ENCODE measurements around the gene EPB41L4B. TPM values are rescaled to one million over a fixed set of nuclear protein-coding genes. Genes with fewer than 3 reads are reported as not detected.
"Not testable (repeated sequence)": the region's sequence is repeated elsewhere in the genome, so short reads cannot be mapped to it uniquely, and the experiment has no call there.

EPB41L4B gene
- 100 to 1,000 TPM in 1 of 2 donors, 10 to 100 TPM in 1; 87.3 to 151 TPM for total RNA-seq

- Histone ChIP-seq H3K4me1 (peaks cover 3% of the 10 kb centered on the region), H3K36me3 (no peaks in the 10 kb centered on the region), H3K27me3 (peaks cover 10% of the 10 kb centered on the region), H3K9ac (ENCODE audit: low read depth in 2 of 2, low read length in 2 of 2) (peak within 1 kb of the TSS; percentile 63 to 94), H3K9me3 (no peaks in the 10 kb centered on the region), H3K4me3 (peak within 1 kb of the TSS; percentile 60), H3K27ac (peak within 1 kb of the TSS; percentile 83)
- peak; percentile 96 for DNase-seq
- intact Hi-C loops (cut with DNase I), result no loop called here
- TF ChIP-seq, protein P1, sequence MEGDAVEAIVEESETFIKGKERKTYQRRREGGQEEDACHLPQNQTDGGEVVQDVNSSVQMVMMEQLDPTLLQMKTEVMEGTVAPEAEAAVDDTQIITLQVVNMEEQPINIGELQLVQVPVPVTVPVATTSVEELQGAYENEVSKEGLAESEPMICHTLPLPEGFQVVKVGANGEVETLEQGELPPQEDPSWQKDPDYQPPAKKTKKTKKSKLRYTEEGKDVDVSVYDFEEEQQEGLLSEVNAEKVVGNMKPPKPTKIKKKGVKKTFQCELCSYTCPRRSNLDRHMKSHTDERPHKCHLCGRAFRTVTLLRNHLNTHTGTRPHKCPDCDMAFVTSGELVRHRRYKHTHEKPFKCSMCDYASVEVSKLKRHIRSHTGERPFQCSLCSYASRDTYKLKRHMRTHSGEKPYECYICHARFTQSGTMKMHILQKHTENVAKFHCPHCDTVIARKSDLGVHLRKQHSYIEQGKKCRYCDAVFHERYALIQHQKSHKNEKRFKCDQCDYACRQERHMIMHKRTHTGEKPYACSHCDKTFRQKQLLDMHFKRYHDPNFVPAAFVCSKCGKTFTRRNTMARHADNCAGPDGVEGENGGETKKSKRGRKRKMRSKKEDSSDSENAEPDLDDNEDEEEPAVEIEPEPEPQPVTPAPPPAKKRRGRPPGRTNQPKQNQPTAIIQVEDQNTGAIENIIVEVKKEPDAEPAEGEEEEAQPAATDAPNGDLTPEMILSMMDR (IDR thresholded peaks at IDR 0.05), result peak; percentile 84
These were observed at the start of gene EPB41L4B for GRCh38 chr9:109320742-109321448. TSS of gene EPB41L4B (minus strand) at chr9:109321059. CDS start at chr9:109320446, 613 bp downstream.

- H3K27ac ChIP-seq, result no peak overlapping the region
- H3K36me3 ChIP-seq, result no peaks in the 10 kb centered on the region
- H3K9ac ChIP-seq (ENCODE audit: low read depth in 2 of 2, low read length in 2 of 2), result no peak overlapping the region
- no peak for DNase-seq
- H3K27me3 ChIP-seq, result no peaks in the 10 kb centered on the region
- intact Hi-C loops (cut with DNase I), result no loop called here
- H3K9me3 ChIP-seq, result no peaks in the 10 kb centered on the region
- H3K4me1 ChIP-seq, result no peaks in the 10 kb centered on the region
- H3K4me3 ChIP-seq, result no peak overlapping the region
- TF ChIP-seq, protein P1 (IDR thresholded peaks at IDR 0.05), result no peak
These were observed 48.4 kb upstream of the EPB41L4B start for GRCh38 chr9:109369285-109369684.

DNA sequence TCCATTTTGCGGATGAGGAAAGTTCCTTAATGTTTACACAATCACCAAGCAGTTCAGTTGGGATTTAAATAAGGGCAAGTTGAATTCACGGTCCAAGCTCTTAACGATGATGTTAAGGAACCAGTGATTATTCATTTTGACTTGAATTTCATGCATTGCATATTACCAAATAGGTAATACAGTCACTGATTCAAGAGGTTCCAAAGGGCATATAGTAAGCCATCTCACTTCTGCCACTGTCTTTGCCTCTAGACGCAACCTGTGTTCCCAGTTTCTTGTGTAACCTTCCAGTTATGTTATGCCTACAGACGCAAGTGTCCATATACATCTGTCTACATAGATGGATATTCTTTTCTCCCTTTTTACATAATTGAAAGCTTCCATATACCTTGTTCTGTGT is 39.9 kb upstream of the EPB41L4B start:
- H3K36me3 ChIP-seq, result no peaks in the 10 kb centered on the region
- H3K4me3 ChIP-seq, result no peak overlapping the region
- no peak overlapping the region for H3K27ac ChIP-seq
- no peaks in the 10 kb centered on the region for H3K9me3 ChIP-seq
- DNase-seq, result no peak
- intact Hi-C loops (cut with DNase I), result no loop called here
- H3K9ac ChIP-seq (ENCODE audit: low read depth in 2 of 2, low read length in 2 of 2), result no peak overlapping the region
- TF ChIP-seq, protein P1 (IDR thresholded peaks at IDR 0.05), result no peak
- no peaks in the 10 kb centered on the region for H3K4me1 ChIP-seq
- no peaks in the 10 kb centered on the region for H3K27me3 ChIP-seq

DNA sequence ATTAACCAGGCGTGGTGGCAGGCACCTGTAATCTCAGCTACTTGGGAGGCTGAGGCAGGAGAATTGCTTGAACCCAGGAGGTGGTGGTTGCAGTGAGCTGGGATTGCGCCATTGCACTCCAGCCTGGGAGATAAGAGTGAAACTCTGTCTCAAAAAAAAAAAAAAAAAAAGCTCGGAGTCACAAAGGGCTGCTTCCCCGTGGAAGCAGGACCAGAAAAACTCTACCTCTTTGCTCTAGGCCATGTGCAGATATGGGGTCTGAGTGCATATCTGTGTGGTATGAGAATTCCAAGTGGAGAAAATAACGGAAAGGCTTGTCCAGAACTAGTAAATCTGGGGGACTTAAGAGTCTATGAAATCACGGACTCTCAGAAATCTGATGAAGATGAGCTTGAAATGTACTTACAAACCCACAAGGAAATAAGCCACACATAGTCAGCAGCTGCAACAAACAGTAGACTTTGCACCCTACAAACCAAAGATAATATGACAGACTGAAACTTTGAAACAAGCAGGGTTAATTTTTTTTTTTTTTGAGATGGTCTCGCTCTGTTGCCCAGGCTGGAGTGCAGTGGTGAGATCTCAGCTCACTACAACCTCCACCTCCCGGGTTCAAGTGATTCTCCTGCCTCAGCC is 38.2 kb upstream of the EPB41L4B start:
- H3K9ac ChIP-seq (ENCODE audit: low read depth in 2 of 2, low read length in 2 of 2); H3K36me3 ChIP-seq; H3K27me3 ChIP-seq; H3K4me3 ChIP-seq; H3K4me1 ChIP-seq; DNase-seq; H3K9me3 ChIP-seq; intact Hi-C loops (cut with DNase I): not testable (repeated sequence)
- H3K27ac ChIP-seq, result peak overlapping the region; percentile 21

- TF ChIP-seq, protein P1 (IDR thresholded peaks at IDR 0.05), result no peak
- Histone ChIP-seq H3K27ac (no peak overlapping the region), H3K9me3 (no peaks in the 10 kb centered on the region), H3K27me3 (no peaks in the 10 kb centered on the region), H3K36me3 (no peaks in the 10 kb centered on the region), H3K4me3 (no peak overlapping the region), H3K4me1 (no peaks in the 10 kb centered on the region), H3K9ac (ENCODE audit: low read depth in 2 of 2, low read length in 2 of 2) (no peak overlapping the region)
- DNase-seq, result no peak
- intact Hi-C loops (cut with DNase I), result no loop called here
These were observed 34.9 kb upstream of the EPB41L4B start for GRCh38 chr9:109355564-109356297.

All from colonic mucosa (tissue), 4 donors.